Bronchial epithelial cell (primary cell): ENCODE data around the gene CD99L2. TPM values are rescaled to one million over a fixed set of nuclear protein-coding genes. Genes with fewer than 3 reads are reported as not detected.
A peak's percentile ranks its signal among the peaks of the same experiment; 100 is the strongest.

ENCODE experiments used
- DNase-seq: peaks from one replicate; pipeline ENCODE4 v3.0.0-alpha.2; 2010; ENCODE audit warnings: low read depth
- FAIRE-seq: peaks from 2 replicates; lab custom pipeline; 2011; peaks lifted over from hg19 to GRCh38; lab: Jason Lieb, UNC
- H3K27me3 ChIP-seq: 2 replicates; pipeline ENCODE4 v1.5.1; 2011; ENCODE audit warnings: low read length; ENCODE audit not compliant: control insufficient read depth, insufficient read depth
- H3K36me3 ChIP-seq: 2 replicates; pipeline ENCODE4 v1.5.1; 2011; ENCODE audit warnings: low read length; ENCODE audit not compliant: control insufficient read depth, insufficient read depth
- H3K4me3 ChIP-seq: 2 replicates; pipeline ENCODE4 v1.5.1; 2011; ENCODE audit warnings: mild to moderate bottlenecking, low read depth, low read length, control low read depth
- CTCF ChIP-seq: IDR thresholded peaks from 2 replicates; pipeline ENCODE4 v1.5.1; 2011; ENCODE audit warnings: mild to moderate bottlenecking, moderate library complexity, low read length, control low read depth, inconsistent platforms; ENCODE audit not compliant: insufficient read depth, severe bottlenecking
- total RNA-seq: library from RNA; depleted of rRNA; stranded (reverse); fragments of >200 nt; gene quantifications from 2 replicates; pipeline ENCODE4 v1.2.1, GENCODE V29; 2014

Gene CD99L2
- total RNA-seq, 1 donor from 2014 or later = 10.8 TPM

GRCh38 chrX:150767475-150768131 is 130.9 kb downstream of the CD99L2 start:
- TF ChIP-seq CTCF = no peak
- H3K27me3 ChIP-seq = no peaks in the 10 kb centered on the region
- FAIRE-seq (no peak), DNase-seq (peak; percentile 62)
- peaks cover 2% of the 10 kb centered on the region for H3K36me3 ChIP-seq
- H3K4me3 ChIP-seq = no peak overlapping the region

DNA sequence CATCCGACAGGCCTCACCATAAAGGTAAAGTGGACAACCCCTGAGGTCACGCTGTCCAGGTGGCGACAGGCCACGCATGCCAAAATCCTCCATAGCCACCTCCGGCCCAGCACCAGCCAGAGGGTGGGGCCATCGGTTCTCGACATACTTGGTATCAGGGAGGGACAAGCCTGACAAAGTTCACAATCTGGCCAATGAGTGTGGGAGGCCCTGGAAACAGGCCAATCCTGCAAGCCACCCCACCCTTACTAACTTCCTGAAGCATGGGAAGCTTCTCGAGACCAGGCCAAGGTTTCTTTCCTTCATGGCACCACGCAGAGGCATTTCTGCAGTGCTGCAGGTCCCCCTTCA is 131.4 kb downstream of the CD99L2 start:
- FAIRE-seq (no peak), DNase-seq (peak; percentile 11)
- Histone ChIP-seq H3K36me3 (peaks cover 2% of the 10 kb centered on the region), H3K27me3 (no peaks in the 10 kb centered on the region), H3K4me3 (no peak overlapping the region)
- no peak for TF ChIP-seq CTCF

DNA sequence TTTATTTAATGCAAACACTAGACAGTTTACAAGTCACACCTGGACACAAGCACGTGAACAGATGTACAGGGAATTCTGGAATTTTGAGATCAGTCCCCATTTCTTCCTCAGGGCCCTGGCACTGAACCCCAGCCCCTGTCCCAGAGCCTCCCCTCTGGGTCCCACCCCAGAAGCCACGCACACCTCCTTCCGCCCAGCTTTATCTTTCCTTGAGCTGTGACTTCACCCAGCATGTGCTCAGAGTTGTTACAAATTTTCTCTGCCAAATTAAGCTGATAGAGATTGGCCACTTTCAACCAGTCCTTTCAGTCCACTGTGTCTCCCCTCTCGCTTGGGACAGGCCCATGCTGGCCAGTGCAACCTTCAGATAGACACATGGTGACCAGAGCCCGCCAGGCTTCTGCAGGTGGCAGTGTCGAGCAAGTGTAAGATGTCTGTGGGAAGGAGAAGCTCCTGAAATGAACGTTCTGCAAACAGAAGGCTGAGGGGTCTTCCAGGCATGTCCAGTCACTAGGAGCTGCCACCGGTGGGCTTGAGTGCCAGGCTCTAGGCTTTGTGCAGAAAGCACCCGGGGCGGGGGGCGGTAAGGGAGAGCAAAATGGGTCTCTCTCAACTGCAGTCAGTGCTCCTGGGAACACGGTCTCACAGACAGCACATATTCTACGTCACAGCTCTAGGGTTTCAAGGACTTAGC is 132.0 kb downstream of the CD99L2 start:
- DNase-seq (no peak), FAIRE-seq (peak; percentile 55)
- peak; percentile 19 for TF ChIP-seq CTCF

GRCh38 chrX:150765782-150766350 is 132.6 kb downstream of the CD99L2 start:
- no peak for DNase-seq
- Histone ChIP-seq H3K36me3 (peaks cover 2% of the 10 kb centered on the region), H3K4me3 (no peak overlapping the region), H3K27me3 (no peaks in the 10 kb centered on the region)
- TF ChIP-seq CTCF = no peak
- FAIRE-seq = no peak

More for the DNA sequence above, 132.0 kb downstream of the CD99L2 start:
- Histone ChIP-seq H3K27me3 (no peaks in the 10 kb centered on the region), H3K4me3 (no peak overlapping the region), H3K36me3 (peaks cover 2% of the 10 kb centered on the region)

DNA sequence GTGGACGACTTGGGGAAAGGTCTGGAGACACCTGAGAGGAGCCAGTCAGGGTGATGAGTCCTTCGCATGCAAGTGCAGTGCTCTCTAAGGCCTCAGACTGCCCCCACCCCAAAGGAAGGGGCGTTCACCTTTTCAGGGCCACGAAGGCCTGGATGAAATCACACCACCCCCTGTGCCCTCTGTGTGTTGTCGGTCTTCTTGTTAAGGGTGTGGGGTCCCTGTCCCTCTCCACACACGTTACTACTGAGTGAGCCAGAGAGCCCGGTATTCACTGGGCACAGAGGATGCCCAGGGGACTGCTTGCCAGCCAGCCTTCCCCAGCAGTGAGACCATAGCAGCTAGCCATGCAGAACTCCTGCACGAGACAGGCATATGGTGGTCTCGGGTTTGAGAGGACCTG is 133.2 kb downstream of the CD99L2 start:
- no peak for FAIRE-seq
- H3K4me3 ChIP-seq = no peak overlapping the region

More for the DNA sequence above, 133.2 kb downstream of the CD99L2 start:
- H3K27me3 ChIP-seq = no peaks in the 10 kb centered on the region
- DNase-seq = no peak
- peaks cover 2% of the 10 kb centered on the region for H3K36me3 ChIP-seq
- no peak for TF ChIP-seq CTCF
